ENCODE measurements around the gene SOX6.

- TF ChIP-seq CTCF (IDR thresholded peaks at IDR 0.05; ENCODE audit: insufficient read depth, low read depth, low read length) (no peak), EZH2 (IDR thresholded peaks at IDR 0.05; ENCODE audit: insufficient read depth, low read length) (no peak)
Observed at GRCh38 chr11:16186680-16187079, 169.7 kb downstream of the SOX6 start.

All from astrocyte (in vitro differentiated cells and primary cell).